Measurements from ENCODE around the gene CEBPZ.

The CEBPZ gene

DNA sequence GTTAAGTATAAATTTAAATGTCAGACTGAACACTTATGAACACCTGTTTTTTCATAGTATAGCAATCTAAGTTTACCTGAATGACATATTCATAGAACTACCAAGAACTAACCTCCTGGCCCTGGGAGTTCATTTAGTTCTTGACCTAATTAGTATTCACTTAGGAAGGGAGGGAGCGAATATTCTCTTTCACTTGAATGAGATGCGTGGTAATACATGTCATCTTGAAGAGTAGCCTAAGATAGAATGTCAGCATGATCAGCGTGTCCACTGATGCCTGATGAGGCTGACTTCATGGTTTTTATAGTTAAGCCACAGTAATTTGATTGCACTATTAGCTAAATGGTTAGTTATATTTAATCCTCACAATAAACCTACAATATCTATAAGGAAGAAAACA is 13.4 kb upstream of the CEBPZ start:
- TF ChIP-seq CTCF (IDR thresholded peaks at IDR 0.05; ENCODE audit: low read depth, low read length) (no peak), MAX (IDR thresholded peaks at IDR 0.05; ENCODE audit: low read depth, low read length) (no peak), POLR2A (IDR thresholded peaks at IDR 0.05; ENCODE audit: extremely low read depth, insufficient read length) (no peak), MYC (IDR thresholded peaks at IDR 0.05; ENCODE audit: low read depth, low read length) (no peak)
- H3K4me3 ChIP-seq (ENCODE audit: low read depth, low read length): no peak overlapping the region
- no peak for DNase-seq (ENCODE audit: low read depth)

DNA sequence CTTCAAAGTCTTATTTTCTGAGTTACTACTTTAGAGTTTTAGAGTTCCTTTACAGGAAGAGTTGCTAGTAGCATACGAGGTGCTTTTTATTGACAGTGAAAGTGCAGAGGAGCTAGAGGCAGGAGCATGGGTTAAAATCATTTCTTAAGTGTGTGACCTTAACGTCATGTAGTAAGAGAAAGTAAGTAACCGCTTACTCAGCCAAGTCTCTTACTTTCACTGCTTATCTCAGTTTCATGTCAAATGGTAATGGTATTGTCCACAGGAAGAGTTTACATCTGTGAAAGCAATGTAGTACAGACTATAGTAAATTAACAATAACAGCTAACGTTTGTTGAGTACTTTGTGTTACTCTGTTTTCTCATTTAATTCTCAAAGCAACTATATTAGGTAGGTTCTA is 12.6 kb upstream of the CEBPZ start:
- DNase-seq (ENCODE audit: low read depth): no peak
- no peak overlapping the region for H3K4me3 ChIP-seq (ENCODE audit: low read depth, low read length)
- TF ChIP-seq MAX (IDR thresholded peaks at IDR 0.05; ENCODE audit: low read depth, low read length): no peak
- TF ChIP-seq MYC (IDR thresholded peaks at IDR 0.05; ENCODE audit: low read depth, low read length): no peak
- no peak for TF ChIP-seq POLR2A (IDR thresholded peaks at IDR 0.05; ENCODE audit: extremely low read depth, insufficient read length)
- TF ChIP-seq CTCF (IDR thresholded peaks at IDR 0.05; ENCODE audit: low read depth, low read length): no peak

- no peak for TF ChIP-seq MAX (IDR thresholded peaks at IDR 0.05; ENCODE audit: low read depth, low read length)
- TF ChIP-seq CTCF (IDR thresholded peaks at IDR 0.05; ENCODE audit: low read depth, low read length): no peak
- no peak for TF ChIP-seq POLR2A (IDR thresholded peaks at IDR 0.05; ENCODE audit: extremely low read depth, insufficient read length)
- TF ChIP-seq MYC (IDR thresholded peaks at IDR 0.05; ENCODE audit: low read depth, low read length): no peak
- H3K4me3 ChIP-seq (ENCODE audit: low read depth, low read length): no peak overlapping the region
- no peak for DNase-seq (ENCODE audit: low read depth)
Observed at GRCh38 chr2:37243435-37243834, 12.0 kb upstream of the CEBPZ start.

DNA sequence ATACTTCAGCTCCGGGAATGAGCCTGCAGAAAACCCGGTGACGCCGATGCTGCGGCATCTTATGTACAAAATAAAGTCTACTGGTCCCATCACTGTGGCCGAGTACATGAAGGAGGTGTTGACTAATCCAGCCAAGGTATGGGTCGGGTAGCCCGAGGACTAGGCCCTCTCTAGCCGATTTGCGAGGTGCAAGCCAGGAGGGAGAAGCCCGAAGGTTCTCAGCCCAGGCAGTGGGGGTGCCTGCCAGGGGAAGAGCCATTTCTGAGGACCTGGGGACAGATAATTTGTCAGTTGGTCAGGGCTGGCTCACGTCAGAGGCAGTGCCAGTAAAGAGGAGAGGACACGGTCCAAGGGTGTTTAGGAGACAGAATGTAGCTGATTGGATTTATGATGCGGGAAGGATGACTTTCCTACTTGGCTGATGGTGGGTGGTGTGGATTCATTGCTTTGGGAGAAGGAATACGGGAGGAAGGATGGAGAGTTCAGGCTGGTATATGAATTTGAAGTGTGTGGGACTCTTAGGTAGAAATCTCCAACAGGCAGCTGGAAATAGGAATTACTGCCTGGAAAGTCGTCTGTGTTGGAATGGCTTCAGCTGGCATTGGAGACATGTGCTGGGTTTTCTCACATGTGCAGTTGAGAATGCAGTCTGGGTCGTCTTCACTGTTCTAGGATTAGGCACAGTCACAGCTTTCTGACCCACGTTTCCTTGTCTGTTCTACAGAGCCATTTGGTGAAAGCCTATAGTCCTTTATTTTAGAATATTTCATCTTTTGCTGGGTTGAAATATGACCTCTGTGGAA is 936 bp upstream of the CEBPZ start:
- peak overlapping the region; percentile 100 for H3K4me3 ChIP-seq (ENCODE audit: low read depth, low read length)
- TF ChIP-seq MAX (IDR thresholded peaks at IDR 0.05; ENCODE audit: low read depth, low read length) (no peak), POLR2A (IDR thresholded peaks at IDR 0.05; ENCODE audit: extremely low read depth, insufficient read length) (no peak), MYC (IDR thresholded peaks at IDR 0.05; ENCODE audit: low read depth, low read length) (no peak), CTCF (IDR thresholded peaks at IDR 0.05; ENCODE audit: low read depth, low read length) (no peak)
- DNase-seq (ENCODE audit: low read depth): peak; percentile 38

- TF ChIP-seq CTCF (IDR thresholded peaks at IDR 0.05; ENCODE audit: low read depth, low read length) (no peak), MYC (IDR thresholded peaks at IDR 0.05; ENCODE audit: low read depth, low read length) (no peak), POLR2A (IDR thresholded peaks at IDR 0.05; ENCODE audit: extremely low read depth, insufficient read length) (no peak), MAX (IDR thresholded peaks at IDR 0.05; ENCODE audit: low read depth, low read length) (no peak)
- peak; percentile 40 for DNase-seq (ENCODE audit: low read depth)
- peak overlapping the region; percentile 100 for H3K4me3 ChIP-seq (ENCODE audit: low read depth, low read length)
Observed at GRCh38 chr2:37230581-37230980, 815 bp downstream of the CEBPZ start.
